ENCODE measurements around the gene TCF7. TPM values are rescaled to one million over a fixed set of nuclear protein-coding genes. Genes with fewer than 3 reads are reported as not detected.

TCF7 gene
- 0.15 and 0.36 TPM in 2 replicates for polyA plus RNA-seq
- polyA minus RNA-seq = 0.73 and 0.81 TPM in 2 replicates

- Histone ChIP-seq H3K27ac (ENCODE audit: low read length) (no peak within 1 kb of the TSS), H3K9me3 (ENCODE audit: low read length) (no peaks in the 10 kb centered on the region), H3K4me3 (ENCODE audit: low read length) (peak within 1 kb of the TSS; percentile 74), H3K9me2 (ENCODE audit: insufficient read depth, low read length) (no peaks in the 10 kb centered on the region), H3K4me2 (ENCODE audit: low read length) (peak within 1 kb of the TSS; percentile 61), H4K20me1 (ENCODE audit: insufficient read depth) (no peaks in the 10 kb centered on the region), H3K36me3 (ENCODE audit: insufficient read depth, low read length) (no peaks in the 10 kb centered on the region), H3K79me2 (replicated peaks; ENCODE audit: insufficient read depth, low read length) (no peaks in the 10 kb centered on the region), H2AFZ (ENCODE audit: low read depth, low read length) (peak within 1 kb of the TSS; percentile 52), H3K27me3 (ENCODE audit: insufficient read depth, low read depth, low read length) (peaks cover 34% of the 10 kb centered on the region), H3K9ac (ENCODE audit: low read length) (peak within 1 kb of the TSS; percentile 48), H3F3A (ENCODE audit: insufficient read depth, low read length, poor library complexity, severe bottlenecking) (no peaks in the 10 kb centered on the region)
- no peak for TF ChIP-seq MXI1 (conservative IDR thresholded peaks at IDR 0.05; ENCODE audit: poor library complexity, severe bottlenecking)
- no peak for TF ChIP-seq TAF1 (IDR thresholded peaks at IDR 0.05; ENCODE audit: low read depth)
- peak; percentile 18 for TF ChIP-seq CTCF (IDR thresholded peaks at IDR 0.05; ENCODE audit: poor library complexity, severe bottlenecking)
- TF ChIP-seq SMC3 (conservative IDR thresholded peaks at IDR 0.05; ENCODE audit: poor library complexity) = no peak
- TF ChIP-seq POLR2AphosphoS5 (IDR thresholded peaks at IDR 0.05) = peak; percentile 4
- TF ChIP-seq RAD21 (conservative IDR thresholded peaks at IDR 0.05) = peak; percentile 12
- TF ChIP-seq REST (IDR thresholded peaks at IDR 0.05; ENCODE audit: borderline replicate concordance) = no peak
- no peak for TF ChIP-seq EZH2 (IDR thresholded peaks at IDR 0.05; ENCODE audit: borderline replicate concordance, insufficient read depth, low read length, poor library complexity, severe bottlenecking)
Measured at GRCh38 chr5:134113902-134114875, at the start of gene TCF7. Gene TCF7 (plus strand): TSS chr5:134114681. CDS start chr5:134114907, 226 bp downstream.

- no peak overlapping the region for H3K9ac ChIP-seq (ENCODE audit: low read length)
- no peak overlapping the region for H3K4me3 ChIP-seq (ENCODE audit: low read length)
- no peaks in the 10 kb centered on the region for H3K36me3 ChIP-seq (ENCODE audit: insufficient read depth, low read length)
- H3F3A ChIP-seq (ENCODE audit: insufficient read depth, low read length, poor library complexity, severe bottlenecking) = no peaks in the 10 kb centered on the region
- H3K79me2 ChIP-seq (replicated peaks; ENCODE audit: insufficient read depth, low read length) = no peaks in the 10 kb centered on the region
- no peak overlapping the region for H2AFZ ChIP-seq (ENCODE audit: low read depth, low read length)
- H3K4me2 ChIP-seq (ENCODE audit: low read length) = no peak overlapping the region
- H3K27me3 ChIP-seq (ENCODE audit: insufficient read depth, low read depth, low read length) = no peaks in the 10 kb centered on the region
- no peak for TF ChIP-seq REST (IDR thresholded peaks at IDR 0.05; ENCODE audit: borderline replicate concordance)
- no peak for TF ChIP-seq EZH2 (IDR thresholded peaks at IDR 0.05; ENCODE audit: borderline replicate concordance, insufficient read depth, low read length, poor library complexity, severe bottlenecking)
- TF ChIP-seq MXI1 (conservative IDR thresholded peaks at IDR 0.05; ENCODE audit: poor library complexity, severe bottlenecking) = no peak
- TF ChIP-seq POLR2AphosphoS5 (IDR thresholded peaks at IDR 0.05) = no peak
- no peak for TF ChIP-seq SMC3 (conservative IDR thresholded peaks at IDR 0.05; ENCODE audit: poor library complexity)
- no peak for TF ChIP-seq TAF1 (IDR thresholded peaks at IDR 0.05; ENCODE audit: low read depth)
- no peak for TF ChIP-seq EP300 (conservative IDR thresholded peaks at IDR 0.05; ENCODE audit: poor library complexity, severe bottlenecking)
- H3K27ac ChIP-seq (ENCODE audit: low read length) = no peak overlapping the region
- no peaks in the 10 kb centered on the region for H4K20me1 ChIP-seq (ENCODE audit: insufficient read depth)
- H3K9me2 ChIP-seq (ENCODE audit: insufficient read depth, low read length) = no peaks in the 10 kb centered on the region
- no peaks in the 10 kb centered on the region for H3K9me3 ChIP-seq (ENCODE audit: low read length)
Measured at GRCh38 chr5:134069553-134069952, 44.9 kb upstream of the TCF7 start.
